CD1c-positive myeloid dendritic cell (primary cell): Measurements from ENCODE around the gene VWA5B2.
"Not testable (repeated sequence)": the region's sequence is repeated elsewhere in the genome, so short reads cannot be mapped to it uniquely, and the experiment has no call there.

Source experiments
- DNase-seq: peaks from one replicate; pipeline ENCODE4 v3.0.0-alpha.2; 2016; ENCODE audit errors: extremely low spot score

VWA5B2 gene

DNA sequence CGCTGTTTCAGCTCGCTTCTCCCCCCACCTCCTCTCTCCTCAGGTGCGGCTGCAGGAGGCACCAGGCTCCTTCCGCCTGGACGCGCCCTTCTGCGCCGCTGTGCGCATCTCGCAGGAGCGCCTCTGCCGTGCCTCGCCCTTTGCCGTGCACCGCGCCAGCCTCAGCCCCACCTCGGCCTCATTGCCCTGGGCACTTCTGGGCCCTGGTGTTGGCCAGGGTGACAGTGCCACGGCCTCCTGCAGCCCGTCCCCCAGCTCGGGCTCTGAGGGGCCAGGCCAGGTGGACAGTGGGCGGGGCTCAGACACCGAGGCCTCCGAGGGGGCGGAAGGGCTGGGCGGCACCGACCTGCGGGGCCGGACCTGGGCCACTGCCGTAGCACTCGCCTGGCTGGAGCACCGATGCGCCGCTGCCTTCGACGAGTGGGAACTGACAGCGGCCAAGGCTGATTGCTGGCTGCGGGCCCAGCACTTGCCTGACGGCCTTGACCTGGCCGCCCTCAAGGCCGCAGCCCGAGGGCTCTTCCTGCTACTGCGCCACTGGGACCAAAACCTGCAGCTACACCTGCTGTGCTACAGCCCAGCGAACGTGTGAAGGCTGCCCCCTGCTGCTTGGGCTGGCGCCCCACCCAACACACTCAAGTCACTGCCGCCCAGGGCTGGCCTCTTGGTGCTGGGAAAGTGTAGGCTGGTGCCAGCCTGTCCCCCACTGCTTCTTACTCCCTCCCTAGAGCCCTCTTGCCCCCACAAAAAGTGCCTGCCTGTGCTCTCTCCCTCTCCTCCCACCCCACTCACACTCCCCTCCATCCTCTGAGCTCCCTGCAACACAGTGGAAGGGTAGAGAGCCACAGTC is 12.3 kb downstream of the VWA5B2 start:
- DNase-seq: no peak

- no peak for DNase-seq
Measured at GRCh38 chr3:184242297-184242685, 12.9 kb downstream of the VWA5B2 start.

DNA sequence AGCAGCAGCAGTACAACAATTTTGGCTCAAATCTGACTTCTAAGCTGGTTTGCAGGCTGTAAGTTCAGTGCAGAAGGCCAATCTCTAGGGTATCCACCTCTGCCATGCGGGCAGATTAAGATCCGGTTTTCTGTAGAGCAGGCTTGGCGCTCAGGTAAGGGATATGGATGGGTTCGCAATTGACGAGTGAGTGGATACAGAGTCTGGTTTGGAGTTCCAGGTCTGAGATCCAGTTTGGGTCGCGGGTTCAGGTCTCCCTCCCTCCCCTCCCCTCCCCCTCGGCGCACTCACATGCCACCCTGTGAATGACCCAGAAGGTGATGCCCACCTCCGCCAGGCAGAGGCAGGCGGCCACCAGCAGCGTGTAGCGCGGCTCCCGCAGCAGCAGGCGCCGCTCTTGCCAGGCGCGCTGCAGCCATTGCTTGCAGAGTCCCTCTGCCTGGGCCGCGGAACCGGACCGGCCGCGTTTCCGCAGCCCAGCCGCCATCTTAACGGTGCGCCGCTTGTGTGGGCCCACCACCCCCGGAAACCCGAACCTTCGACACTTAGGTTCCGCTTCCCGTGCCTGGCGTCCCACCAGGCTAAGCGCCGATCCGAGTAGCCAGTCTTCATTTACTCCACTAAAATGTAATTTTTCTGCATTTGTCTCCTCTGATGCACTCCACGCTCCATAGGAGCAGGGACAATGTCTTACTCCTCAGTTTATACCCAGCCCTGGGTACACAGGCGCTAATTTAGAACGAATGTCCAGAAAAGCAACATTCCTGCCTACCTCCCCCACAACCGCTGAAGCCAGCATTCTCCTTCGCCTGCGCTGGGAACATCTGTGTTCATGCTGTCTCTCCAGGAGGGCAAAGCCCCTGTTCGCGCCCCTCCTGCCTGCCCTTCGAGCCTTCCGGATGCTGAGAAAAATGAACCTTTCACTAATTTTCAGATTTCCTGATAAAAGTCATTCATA is 19.3 kb downstream of the VWA5B2 start, which contains the start of gene ALG3:
ALG3 (minus strand) TSS at position 509 of the 958 bp plus-strand sequence; CDS start at position 487, 22 bp downstream.
- DNase-seq: peak; percentile 94

DNA sequence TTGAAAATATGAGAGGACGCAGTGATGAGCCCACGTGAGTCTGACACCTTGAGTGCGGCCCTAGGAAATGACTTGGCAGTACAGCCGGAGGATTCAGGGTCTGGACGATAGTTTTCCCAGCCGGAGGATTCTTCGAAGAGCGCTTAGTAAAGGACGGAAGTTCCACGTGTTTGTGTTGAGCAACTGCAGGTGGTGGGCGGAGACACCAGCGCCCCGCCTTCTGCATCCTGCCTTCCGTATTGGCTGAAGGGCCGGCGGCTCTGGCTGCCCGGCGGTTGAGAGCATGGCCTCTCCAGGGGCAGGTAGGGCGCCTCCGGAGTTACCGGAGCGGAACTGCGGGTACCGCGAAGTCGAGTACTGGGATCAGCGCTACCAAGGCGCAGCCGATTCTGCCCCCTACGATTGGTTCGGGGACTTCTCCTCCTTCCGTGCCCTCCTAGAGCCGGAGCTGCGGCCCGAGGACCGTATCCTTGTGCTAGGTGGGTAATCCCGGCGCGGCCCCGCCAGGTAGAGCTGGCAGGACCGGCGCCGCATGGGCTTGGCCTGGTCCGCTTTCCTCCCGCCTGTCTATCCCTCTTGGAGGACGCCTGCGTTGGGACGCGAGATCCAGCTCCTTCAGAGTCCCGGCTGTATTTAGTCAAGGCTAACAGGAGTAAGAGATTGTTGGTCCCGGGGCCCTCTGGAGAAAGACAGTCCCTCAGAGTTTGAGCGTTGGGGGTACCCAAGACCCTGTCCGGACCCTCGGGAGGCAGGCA is 20.2 kb downstream of the VWA5B2 start, which contains the start of gene EEF1AKMT4:
EEF1AKMT4 (plus strand) TSS at position 261 of the 755 bp plus-strand sequence; CDS start at position 284, 23 bp downstream.
- DNase-seq: peak; percentile 98

DNA sequence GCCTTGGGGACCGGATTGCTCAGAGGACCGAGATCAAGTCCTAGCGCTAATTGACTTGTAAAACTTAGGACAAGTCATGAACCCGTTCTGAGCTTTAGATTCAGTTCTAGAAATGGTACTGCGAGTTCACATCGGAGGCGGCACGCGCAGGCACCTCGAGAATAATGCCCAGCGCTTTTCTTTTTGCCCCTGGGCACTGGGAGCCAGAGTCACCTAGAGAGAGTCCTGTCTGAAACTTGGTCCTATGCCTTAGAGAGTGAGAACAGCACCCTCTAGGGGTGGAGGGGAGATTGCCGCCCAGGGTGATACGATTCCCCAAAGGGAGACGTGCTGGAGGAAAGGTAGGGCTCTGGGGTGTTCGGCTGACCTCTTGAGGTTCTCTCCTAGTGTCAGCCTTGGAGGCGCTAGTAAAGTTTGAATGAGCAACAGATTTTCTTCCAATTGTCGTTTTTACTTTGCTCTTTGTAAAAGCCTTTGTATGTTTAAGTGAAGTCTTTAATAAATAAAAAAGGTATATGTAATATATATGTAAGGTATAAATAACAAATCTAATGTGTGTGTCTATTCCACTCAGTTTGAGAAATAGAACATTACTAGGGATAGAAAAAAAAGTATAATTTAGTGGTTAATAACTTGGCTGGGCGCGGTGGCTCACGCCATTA is 20.9 kb downstream of the VWA5B2 start:
- peak; percentile 94 for DNase-seq

DNA sequence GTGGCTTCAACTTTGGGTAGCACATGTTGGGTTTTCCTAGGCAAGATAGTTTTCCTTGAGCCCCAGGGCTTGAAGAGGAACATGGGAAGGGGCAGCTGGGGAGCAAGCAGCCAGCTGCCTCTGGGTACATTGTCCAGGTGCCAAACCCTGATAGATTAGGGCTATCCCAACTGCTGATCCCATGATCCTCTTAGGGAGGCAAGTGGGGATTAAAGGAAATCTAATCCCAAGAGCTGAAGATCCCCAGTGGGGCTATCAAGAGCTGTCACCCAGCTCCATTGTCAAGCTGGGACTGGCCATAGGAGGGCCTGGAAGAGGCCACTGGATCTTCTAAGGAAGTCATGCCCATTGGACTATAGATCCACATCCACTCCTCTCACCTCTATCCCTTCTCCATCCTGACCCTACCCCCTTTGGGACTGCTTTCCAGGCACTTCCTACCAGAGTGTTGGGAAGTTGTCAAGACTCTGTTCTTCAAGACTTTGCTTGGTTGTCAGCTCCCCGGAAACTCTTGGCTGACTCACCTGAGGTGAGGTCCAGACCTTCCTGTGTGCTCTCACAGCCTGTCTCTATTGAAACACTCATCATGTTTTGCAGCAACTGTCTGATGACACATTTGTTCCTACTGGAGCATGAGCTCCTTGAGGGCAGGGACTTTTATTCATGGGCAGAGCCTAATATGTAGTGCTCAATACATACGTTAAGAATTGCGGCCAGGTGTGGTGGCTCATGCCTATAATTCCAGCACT is 26.1 kb downstream of the VWA5B2 start:
- no peak for DNase-seq

DNA sequence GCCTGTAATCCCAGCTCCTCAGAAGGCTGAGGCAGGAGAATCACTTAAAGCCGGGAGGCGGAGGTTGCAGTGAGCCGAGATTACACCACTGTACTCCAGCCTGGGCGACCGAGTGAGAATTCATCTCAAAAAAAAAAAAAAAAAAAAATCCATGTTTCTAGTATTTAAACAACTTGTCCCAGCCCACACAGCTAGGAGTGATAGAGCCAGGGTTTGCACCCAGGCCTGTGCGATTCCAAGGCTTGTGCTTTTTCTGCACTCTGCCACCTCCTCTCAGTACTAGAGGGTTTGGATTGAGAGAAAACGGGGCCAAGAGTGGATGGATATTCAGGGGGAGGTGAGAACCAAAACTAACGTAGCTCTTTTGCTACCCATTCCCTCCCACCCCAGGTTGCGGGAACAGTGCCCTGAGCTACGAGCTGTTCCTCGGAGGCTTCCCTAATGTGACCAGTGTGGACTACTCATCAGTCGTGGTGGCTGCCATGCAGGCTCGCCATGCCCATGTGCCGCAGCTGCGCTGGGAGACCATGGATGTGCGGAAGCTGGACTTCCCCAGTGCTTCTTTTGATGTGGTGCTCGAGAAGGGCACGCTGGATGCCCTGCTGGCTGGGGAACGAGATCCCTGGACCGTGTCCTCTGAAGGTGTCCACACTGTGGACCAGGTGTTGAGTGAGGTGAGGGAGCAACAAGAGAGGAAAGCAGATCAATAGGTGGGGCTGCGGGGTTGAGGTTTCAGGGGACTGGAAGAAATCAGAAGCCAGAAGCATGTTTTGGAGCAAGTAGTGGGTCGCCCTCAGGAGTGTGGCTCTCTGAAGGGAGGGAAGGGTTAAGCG is 27.9 kb downstream of the VWA5B2 start:
- no peak for DNase-seq

DNA sequence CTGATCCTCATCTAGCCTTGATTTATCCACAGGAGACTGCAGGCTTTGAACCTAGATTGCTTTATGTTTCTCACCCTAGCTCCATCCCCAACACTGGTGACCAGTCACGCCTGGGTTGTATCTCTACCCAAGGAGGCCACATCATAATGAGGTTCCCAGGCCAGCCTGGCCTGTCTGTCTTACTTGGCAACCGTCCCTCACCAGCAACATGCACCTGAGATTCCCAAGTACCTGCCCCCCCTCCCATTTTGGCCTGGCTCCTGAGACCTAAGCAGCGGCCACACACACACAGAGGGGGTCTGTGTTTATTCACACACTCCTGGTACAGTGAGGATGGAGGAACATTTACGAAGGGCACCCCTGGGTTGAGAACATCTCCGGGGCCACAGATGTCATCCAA is 29.5 kb downstream of the VWA5B2 start:
- DNase-seq: no peak

- DNase-seq: no peak
Measured at GRCh38 chr3:184259396-184259877, 30.1 kb downstream of the VWA5B2 start.

GRCh38 chr3:184259878-184260723 is 30.7 kb downstream of the VWA5B2 start:
- peak; percentile 50 for DNase-seq

DNA sequence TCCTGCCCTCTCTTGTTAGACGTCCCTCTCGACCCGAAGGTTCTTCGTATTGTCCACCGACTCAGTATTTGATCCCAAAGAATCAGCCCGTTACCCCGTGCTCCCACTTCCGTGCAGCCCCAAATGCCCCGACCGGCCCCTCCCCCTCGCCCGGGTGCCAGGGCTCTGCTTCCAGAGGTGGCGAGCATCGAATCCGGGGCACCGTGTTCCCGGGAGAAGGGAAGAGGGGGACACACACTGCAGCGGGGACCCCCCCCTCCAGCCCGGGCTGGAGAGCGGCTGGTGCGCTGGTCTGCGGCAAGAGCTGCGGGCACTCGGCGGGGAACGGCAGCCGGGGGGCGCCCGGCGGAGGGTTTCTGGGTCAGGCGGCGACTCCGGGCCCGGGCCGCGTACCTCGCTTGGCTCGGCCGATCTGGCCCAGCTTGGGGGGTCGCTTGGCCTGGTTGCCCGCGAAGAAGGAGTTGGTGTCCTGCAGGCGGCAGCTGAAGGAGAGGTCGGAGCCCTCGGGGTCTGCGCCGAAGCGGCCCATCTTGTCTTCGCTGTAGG is 31.4 kb downstream of the VWA5B2 start:
- no peak for DNase-seq

GRCh38 chr3:184261270-184261853 is 32.0 kb downstream of the VWA5B2 start, which contains the start of gene CAMK2N2:
Gene CAMK2N2 (minus strand): TSS chr3:184261553. CDS start chr3:184261285, 268 bp downstream.
- peak; percentile 47 for DNase-seq

DNA sequence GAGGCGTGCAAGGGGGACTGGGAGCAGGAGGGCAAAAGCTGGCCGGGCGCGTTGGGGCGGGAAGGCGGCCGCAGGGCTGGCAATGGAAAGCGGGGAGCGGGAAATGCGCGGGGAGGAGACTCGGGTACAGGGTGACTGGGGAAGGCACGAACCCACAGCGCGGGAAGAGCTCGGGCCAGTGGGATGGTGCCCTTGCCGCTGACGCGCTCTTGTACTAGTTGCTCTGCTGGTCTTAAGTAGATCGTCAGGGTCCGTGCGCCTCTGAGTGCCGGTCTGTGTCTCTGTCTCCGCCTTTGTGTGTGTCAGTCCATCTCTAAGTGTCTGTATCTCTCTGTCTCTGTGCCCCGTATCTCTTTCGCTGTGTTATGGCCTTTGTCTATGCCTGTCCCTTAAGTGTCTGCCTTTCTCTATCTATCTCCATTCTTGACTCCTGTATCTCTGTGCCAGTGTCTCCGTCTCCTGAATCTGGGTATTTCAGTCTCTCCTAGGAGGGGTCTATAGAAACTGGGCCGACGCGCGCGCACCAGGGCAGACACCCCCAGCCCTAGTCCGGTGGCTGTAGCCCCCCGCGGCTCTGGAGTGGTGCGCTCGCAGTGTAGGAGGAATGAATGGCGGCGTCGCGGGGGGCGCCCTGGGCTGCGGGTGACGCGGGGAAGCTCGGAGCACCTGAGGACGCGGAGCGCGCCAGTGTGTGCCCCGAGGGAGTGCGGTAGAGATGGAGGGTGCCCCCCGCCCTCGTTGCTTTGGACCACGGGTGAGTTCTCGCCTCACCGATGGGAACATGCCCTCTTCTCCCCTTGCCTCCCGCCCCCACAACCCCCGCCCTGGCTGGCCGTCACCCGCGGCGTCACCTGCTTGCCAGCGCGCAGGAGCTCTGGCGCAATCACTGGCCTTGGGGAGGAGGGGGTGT is 32.7 kb downstream of the VWA5B2 start:
- peak; percentile 57 for DNase-seq

DNA sequence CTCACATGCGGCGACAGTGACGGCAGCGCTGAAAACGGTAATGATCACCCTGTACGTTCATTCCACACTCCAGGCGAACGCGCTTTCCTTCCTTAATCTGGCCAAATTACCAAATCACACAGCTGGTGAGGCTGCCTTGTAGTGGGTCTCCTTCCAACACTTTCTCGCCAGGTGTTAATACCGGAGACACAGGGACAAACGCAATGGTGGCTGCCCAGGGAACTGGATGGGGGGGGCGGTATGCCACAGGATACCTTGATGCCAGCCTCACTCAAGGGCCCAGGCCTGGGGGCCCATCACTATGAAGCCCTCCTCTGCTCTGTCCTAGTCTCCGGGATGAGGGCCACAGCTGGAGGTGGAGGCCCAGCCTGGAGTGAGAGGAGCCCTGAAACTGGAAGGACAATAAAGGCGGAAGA is 33.4 kb downstream of the VWA5B2 start:
- DNase-seq: no peak

DNA sequence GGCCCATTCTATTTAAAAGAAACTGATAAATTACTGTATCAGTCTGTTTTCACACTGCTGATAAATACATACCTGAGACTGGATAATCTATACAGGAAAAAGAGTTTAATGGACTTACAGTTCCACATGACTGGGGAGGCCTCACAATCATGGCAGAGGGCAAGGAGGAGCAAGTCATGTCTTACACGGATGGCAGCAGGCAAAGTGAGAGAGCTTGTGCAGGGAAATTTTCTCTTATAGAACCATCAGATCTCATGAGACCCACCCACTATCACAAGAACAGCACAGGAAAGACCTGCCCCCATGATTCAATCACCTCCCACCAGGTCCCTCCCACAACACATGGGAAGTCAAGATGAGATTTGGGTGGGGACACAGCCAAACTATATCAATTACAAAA is 37.9 kb downstream of the VWA5B2 start:
- not testable (repeated sequence) for DNase-seq

DNA sequence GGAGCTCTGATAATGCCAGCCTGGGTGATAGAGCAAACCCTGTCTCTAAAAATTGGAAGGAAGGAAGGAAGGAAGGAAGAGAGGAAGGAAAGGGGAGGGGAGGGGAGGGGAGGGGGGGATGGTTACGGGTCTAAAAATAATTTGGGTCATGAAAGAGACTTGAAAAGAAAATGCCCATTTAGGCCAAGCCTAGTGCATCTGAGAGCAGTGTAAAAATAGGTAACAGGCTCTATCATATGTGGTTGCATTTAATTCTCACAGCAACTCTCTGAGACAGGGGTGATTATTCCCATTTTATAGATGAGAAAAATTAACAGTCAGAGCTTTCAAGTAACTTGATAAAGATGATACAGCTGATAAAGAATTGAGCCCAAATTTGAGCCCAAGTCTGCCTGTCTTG is 42.9 kb downstream of the VWA5B2 start:
- no peak for DNase-seq

DNA sequence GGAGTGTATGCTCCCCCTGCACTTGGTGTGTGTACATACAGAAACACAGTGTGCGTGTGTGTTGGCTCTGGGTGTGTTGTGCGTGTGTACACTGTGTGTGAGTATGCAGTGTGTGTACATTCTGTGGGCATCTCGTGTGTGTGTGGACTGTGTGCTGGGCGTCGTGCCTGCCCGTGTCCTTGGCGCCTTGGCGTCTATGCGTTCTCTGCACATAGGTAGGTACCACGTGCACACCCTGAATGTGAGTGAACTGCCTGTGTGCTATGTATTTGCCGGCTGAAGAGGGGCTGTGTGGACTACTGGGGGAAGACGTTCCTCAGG is 46.0 kb downstream of the VWA5B2 start:
- no peak for DNase-seq
